WTC11 (cell line): Measurements from ENCODE around the gene NFIA. TPM values are rescaled to one million over a fixed set of nuclear protein-coding genes. Genes with fewer than 3 reads are reported as not detected.
A peak's percentile ranks its signal among the peaks of the same experiment; 100 is the strongest.

Source experiments
- ATAC-seq: fragments of 200-7000 bp; cut with Tn5 transposase; 2 replicates; pipeline ENCODE4 v1.10.0; 2021; ENCODE audit warnings: mild to moderate bottlenecking, moderate library complexity
- CTCF ChIA-PET: fragments of 300-600 bp; sonication (Branson Sonifier 250); formaldehyde crosslinking; loops from one replicate; lab custom pipeline; 2021; ENCODE audit warnings: antibody characterized with exemption; lab: Charles Lee
- POLR2A ChIA-PET: fragments of 350-600 bp; sonication (Branson Sonifier 250); formaldehyde crosslinking; loops from one replicate; lab custom pipeline; 2021; ENCODE audit warnings: antibody characterized with exemption; lab: Charles Lee
- DNase-seq: peaks from one replicate; pipeline ENCODE4 v3.0.0; 2021; ENCODE audit warnings: low spot score
- H3K27ac Mint-ChIP-seq: 2 replicates; pipeline ENCODE4 v1.8.0; 2021; ENCODE audit warnings: mixed read lengths
- H3K27me3 Mint-ChIP-seq: 2 replicates; pipeline ENCODE4 v1.8.0; 2021; ENCODE audit warnings: low read depth, mild to moderate bottlenecking, moderate library complexity, mixed read lengths
- H3K36me3 Mint-ChIP-seq: 2 replicates; pipeline ENCODE4 v1.8.0; 2021; ENCODE audit warnings: mixed read lengths
- H3K4me1 Mint-ChIP-seq: 2 replicates; pipeline ENCODE4 v1.8.0; 2022; ENCODE audit warnings: mixed read lengths
- H3K4me3 Mint-ChIP-seq: 2 replicates; pipeline ENCODE4 v1.8.0; 2021; ENCODE audit warnings: mild to moderate bottlenecking, moderate library complexity, mixed read lengths
- H3K9me3 Mint-ChIP-seq: 2 replicates; pipeline ENCODE4 v1.8.0; 2021; ENCODE audit warnings: mixed read lengths
- ATF1 ChIP-seq: sonication (generic); formaldehyde crosslinking; IDR thresholded peaks from 2 replicates; pipeline ENCODE4 v1.8.1; 2023; ENCODE audit warnings: mild to moderate bottlenecking, moderate library complexity, missing genetic modification reagents
- E2F5 ChIP-seq: sonication (generic); formaldehyde crosslinking; IDR thresholded peaks from 2 replicates; pipeline ENCODE4 v1.8.1; 2022; ENCODE audit warnings: mild to moderate bottlenecking, moderate library complexity, missing genetic modification reagents
- EMX1 ChIP-seq: fragments of 250-450 bp; sonication (Bioruptor Pico); IDR thresholded peaks from 2 replicates; pipeline ENCODE4 v1.8.0; 2021; ENCODE audit warnings: mild to moderate bottlenecking
- IRF2 ChIP-seq: sonication (generic); formaldehyde crosslinking; IDR thresholded peaks from 2 replicates; pipeline ENCODE4 v1.8.0; 2022; ENCODE audit warnings: low read depth, missing genetic modification reagents, borderline replicate concordance
- KAT7 ChIP-seq: sonication (generic); formaldehyde crosslinking; IDR thresholded peaks from 2 replicates; pipeline ENCODE4 v1.8.1; 2023; ENCODE audit warnings: missing genetic modification reagents, mild to moderate bottlenecking, borderline replicate concordance
- NFATC4 ChIP-seq: fragments of 250-450 bp; sonication (Bioruptor Pico); IDR thresholded peaks from 2 replicates; pipeline ENCODE4 v1.9.0; 2021; ENCODE audit warnings: mild to moderate bottlenecking
- NR1H2 ChIP-seq: sonication (generic); formaldehyde crosslinking; IDR thresholded peaks from 2 replicates; pipeline ENCODE4 v1.9.0; 2021; ENCODE audit warnings: mild to moderate bottlenecking, moderate library complexity, missing genetic modification reagents
- OVOL2 ChIP-seq: fragments of 250-450 bp; sonication (Bioruptor Pico); IDR thresholded peaks from 2 replicates; pipeline ENCODE4 v1.9.0; 2021; ENCODE audit warnings: mild to moderate bottlenecking, borderline replicate concordance
- RELA ChIP-seq: sonication (generic); formaldehyde crosslinking; IDR thresholded peaks from 2 replicates; pipeline ENCODE4 v1.8.1; 2022; ENCODE audit warnings: missing genetic modification reagents, mild to moderate bottlenecking, borderline replicate concordance
- SMAD3 ChIP-seq: sonication (generic); formaldehyde crosslinking; IDR thresholded peaks from 2 replicates; pipeline ENCODE4 v1.8.0; 2022; ENCODE audit warnings: missing genetic modification reagents, mild to moderate bottlenecking, borderline replicate concordance
- SMAD4 ChIP-seq: sonication (generic); formaldehyde crosslinking; IDR thresholded peaks from 2 replicates; pipeline ENCODE4 v1.8.0; 2022; ENCODE audit warnings: mild to moderate bottlenecking, missing genetic modification reagents
- TCF7 ChIP-seq: sonication (generic); formaldehyde crosslinking; IDR thresholded peaks from 2 replicates; pipeline ENCODE4 v1.8.0; 2022; ENCODE audit warnings: mild to moderate bottlenecking, low read depth, missing genetic modification reagents, moderate library complexity
- ZNF121 ChIP-seq: sonication (generic); formaldehyde crosslinking; IDR thresholded peaks from 2 replicates; pipeline ENCODE4 v1.8.0; 2023; ENCODE audit warnings: missing genetic modification reagents
- ZNF138 ChIP-seq: sonication (generic); formaldehyde crosslinking; conservative IDR thresholded peaks from 2 replicates; pipeline ENCODE4 v1.8.1; 2022; ENCODE audit warnings: mild to moderate bottlenecking, moderate library complexity, missing genetic modification reagents
- ZNF425 ChIP-seq: fragments of 250-450 bp; sonication (Bioruptor Pico); conservative IDR thresholded peaks from 2 replicates; pipeline ENCODE4 v1.9.0; 2021; ENCODE audit warnings: mild to moderate bottlenecking
- ZNF532 ChIP-seq: fragments of 250-450 bp; sonication (Bioruptor Pico); IDR thresholded peaks from 2 replicates; pipeline ENCODE4 v1.9.0; 2021; ENCODE audit warnings: mild to moderate bottlenecking, borderline replicate concordance
- ZSCAN18 ChIP-seq: fragments of 250-450 bp; sonication (Bioruptor Pico); IDR thresholded peaks from 2 replicates; pipeline ENCODE4 v2.1.2; 2022; ENCODE audit warnings: mild to moderate bottlenecking, moderate library complexity
- total RNA-seq: library from RNA; stranded (reverse); gene quantifications from 3 replicates; pipeline ENCODE4 v1.2.3, GENCODE V29; 2021
- TF ChIP-seq, protein P1 (sequence below): sonication (generic); formaldehyde crosslinking; IDR thresholded peaks from 2 replicates; pipeline ENCODE4 v1.8.0; 2022; ENCODE audit warnings: mild to moderate bottlenecking, missing genetic modification reagents
- TF ChIP-seq, protein P2 (sequence below): sonication (generic); formaldehyde crosslinking; IDR thresholded peaks from 2 replicates; pipeline ENCODE4 v1.8.0; 2023; ENCODE audit warnings: mild to moderate bottlenecking, missing genetic modification reagents
- TF ChIP-seq, protein P3 (sequence below): fragments of 250-450 bp; sonication (Bioruptor Pico); IDR thresholded peaks from 2 replicates; pipeline ENCODE4 v1.9.0; 2021; ENCODE audit warnings: moderate library complexity, mild to moderate bottlenecking, inconsistent platforms, borderline replicate concordance

The NFIA gene
- total RNA-seq, 1 experiment from 2014 or later, result 16.7 TPM

- Mint-ChIP-seq H3K36me3 (no peaks in the 10 kb centered on the region), H3K27ac (0 out of 2 replicates have a peak overlapping the region, but pooled peaks have one; percentile 67), H3K27me3 (no peaks in the 10 kb centered on the region), H3K9me3 (no peaks in the 10 kb centered on the region), H3K4me1 (peaks cover 48% of the 10 kb centered on the region), H3K4me3 (no peak overlapping the region)
- ChIA-PET POLR2A (no interaction called here), CTCF (no interaction called here)
- ATAC-seq, result no peak
- TF ChIP-seq, protein P1, sequence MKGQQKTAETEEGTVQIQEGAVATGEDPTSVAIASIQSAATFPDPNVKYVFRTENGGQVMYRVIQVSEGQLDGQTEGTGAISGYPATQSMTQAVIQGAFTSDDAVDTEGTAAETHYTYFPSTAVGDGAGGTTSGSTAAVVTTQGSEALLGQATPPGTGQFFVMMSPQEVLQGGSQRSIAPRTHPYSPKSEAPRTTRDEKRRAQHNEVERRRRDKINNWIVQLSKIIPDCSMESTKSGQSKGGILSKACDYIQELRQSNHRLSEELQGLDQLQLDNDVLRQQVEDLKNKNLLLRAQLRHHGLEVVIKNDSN (CRISPR knock-in tag), result no peak
- TF ChIP-seq SMAD4 (CRISPR knock-in tag) (no peak), RELA (CRISPR knock-in tag) (no peak), TCF7 (CRISPR knock-in tag) (no peak), KAT7 (no peak), ZSCAN18 (no peak), OVOL2 (CRISPR knock-in tag) (no peak), IRF2 (no peak), NFATC4 (CRISPR knock-in tag) (no peak), ZNF138 (no peak), ATF1 (CRISPR knock-in tag) (no peak), ZNF425 (no peak), EMX1 (CRISPR knock-in tag) (no peak), E2F5 (CRISPR knock-in tag) (no peak), SMAD3 (CRISPR knock-in tag) (no peak), ZNF121 (CRISPR knock-in tag) (no peak), ZNF532 (CRISPR knock-in tag) (no peak), NR1H2 (CRISPR knock-in tag) (no peak)
- TF ChIP-seq, protein P2, sequence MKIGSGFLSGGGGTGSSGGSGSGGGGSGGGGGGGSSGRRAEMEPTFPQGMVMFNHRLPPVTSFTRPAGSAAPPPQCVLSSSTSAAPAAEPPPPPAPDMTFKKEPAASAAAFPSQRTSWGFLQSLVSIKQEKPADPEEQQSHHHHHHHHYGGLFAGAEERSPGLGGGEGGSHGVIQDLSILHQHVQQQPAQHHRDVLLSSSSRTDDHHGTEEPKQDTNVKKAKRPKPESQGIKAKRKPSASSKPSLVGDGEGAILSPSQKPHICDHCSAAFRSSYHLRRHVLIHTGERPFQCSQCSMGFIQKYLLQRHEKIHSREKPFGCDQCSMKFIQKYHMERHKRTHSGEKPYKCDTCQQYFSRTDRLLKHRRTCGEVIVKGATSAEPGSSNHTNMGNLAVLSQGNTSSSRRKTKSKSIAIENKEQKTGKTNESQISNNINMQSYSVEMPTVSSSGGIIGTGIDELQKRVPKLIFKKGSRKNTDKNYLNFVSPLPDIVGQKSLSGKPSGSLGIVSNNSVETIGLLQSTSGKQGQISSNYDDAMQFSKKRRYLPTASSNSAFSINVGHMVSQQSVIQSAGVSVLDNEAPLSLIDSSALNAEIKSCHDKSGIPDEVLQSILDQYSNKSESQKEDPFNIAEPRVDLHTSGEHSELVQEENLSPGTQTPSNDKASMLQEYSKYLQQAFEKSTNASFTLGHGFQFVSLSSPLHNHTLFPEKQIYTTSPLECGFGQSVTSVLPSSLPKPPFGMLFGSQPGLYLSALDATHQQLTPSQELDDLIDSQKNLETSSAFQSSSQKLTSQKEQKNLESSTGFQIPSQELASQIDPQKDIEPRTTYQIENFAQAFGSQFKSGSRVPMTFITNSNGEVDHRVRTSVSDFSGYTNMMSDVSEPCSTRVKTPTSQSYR (CRISPR knock-in tag), result no peak
- TF ChIP-seq, protein P3, sequence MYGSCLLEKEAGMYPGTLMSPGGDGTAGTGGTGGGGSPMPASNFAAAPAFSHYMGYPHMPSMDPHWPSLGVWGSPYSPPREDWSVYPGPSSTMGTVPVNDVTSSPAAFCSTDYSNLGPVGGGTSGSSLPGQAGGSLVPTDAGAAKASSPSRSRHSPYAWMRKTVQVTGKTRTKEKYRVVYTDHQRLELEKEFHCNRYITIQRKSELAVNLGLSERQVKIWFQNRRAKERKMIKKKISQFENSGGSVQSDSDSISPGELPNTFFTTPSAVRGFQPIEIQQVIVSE, result no peak
- no peak for DNase-seq
These were observed 52.9 kb downstream of the NFIA start for GRCh38 chr1:61135291-61135690.
